ENCODE measurements around the gene VASN.
"Not testable (repeated sequence)": the region's sequence is repeated elsewhere in the genome, so short reads cannot be mapped to it uniquely, and the experiment has no call there.

VASN gene

GRCh38 chr16:4341250-4341649 lies 30.4 kb upstream of the VASN start:
- H3K27ac ChIP-seq (ENCODE audit: low read depth, low read length): no peak overlapping the region
- H3F3A ChIP-seq (ENCODE audit: control insufficient read depth, insufficient read depth): peaks cover 11% of the 10 kb centered on the region
- peaks cover 49% of the 10 kb centered on the region for H3K36me3 ChIP-seq (ENCODE audit: control insufficient read depth, low read length)
- H3K9me3 ChIP-seq (ENCODE audit: control insufficient read depth, insufficient read depth, low read length): peaks cover 7% of the 10 kb centered on the region; the same call in 1 of the 2 replicates
- H3K4me3 ChIP-seq (ENCODE audit: low read length): no peak overlapping the region
- H3K79me2 ChIP-seq (ENCODE audit: control insufficient read depth, low read length): peaks cover 39% of the 10 kb centered on the region
- H3K27me3 ChIP-seq (ENCODE audit: control insufficient read depth, low read length): no peaks in the 10 kb centered on the region
- H3K9me2 ChIP-seq (replicated peaks; ENCODE audit: control insufficient read depth, low read length): no peaks in the 10 kb centered on the region
- H3K4me1 ChIP-seq (ENCODE audit: control insufficient read depth, low read length): no peaks in the 10 kb centered on the region
- no peak overlapping the region for H3K4me2 ChIP-seq (ENCODE audit: low read length)
- no peaks in the 10 kb centered on the region for H4K20me1 ChIP-seq (ENCODE audit: control insufficient read depth, insufficient read depth, low read depth, low read length)
- TF ChIP-seq EZH2phosphoT487 (IDR thresholded peaks at IDR 0.05; ENCODE audit: borderline replicate concordance, low read length): no peak
- TF ChIP-seq, protein P1, sequence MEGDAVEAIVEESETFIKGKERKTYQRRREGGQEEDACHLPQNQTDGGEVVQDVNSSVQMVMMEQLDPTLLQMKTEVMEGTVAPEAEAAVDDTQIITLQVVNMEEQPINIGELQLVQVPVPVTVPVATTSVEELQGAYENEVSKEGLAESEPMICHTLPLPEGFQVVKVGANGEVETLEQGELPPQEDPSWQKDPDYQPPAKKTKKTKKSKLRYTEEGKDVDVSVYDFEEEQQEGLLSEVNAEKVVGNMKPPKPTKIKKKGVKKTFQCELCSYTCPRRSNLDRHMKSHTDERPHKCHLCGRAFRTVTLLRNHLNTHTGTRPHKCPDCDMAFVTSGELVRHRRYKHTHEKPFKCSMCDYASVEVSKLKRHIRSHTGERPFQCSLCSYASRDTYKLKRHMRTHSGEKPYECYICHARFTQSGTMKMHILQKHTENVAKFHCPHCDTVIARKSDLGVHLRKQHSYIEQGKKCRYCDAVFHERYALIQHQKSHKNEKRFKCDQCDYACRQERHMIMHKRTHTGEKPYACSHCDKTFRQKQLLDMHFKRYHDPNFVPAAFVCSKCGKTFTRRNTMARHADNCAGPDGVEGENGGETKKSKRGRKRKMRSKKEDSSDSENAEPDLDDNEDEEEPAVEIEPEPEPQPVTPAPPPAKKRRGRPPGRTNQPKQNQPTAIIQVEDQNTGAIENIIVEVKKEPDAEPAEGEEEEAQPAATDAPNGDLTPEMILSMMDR (IDR thresholded peaks at IDR 0.05; ENCODE audit: low read depth, low read length, poor library complexity, severe bottlenecking): no peak

GRCh38 chr16:4342866-4343744 lies 28.5 kb upstream of the VASN start:
- Histone ChIP-seq H3K4me2 (ENCODE audit: low read length) (no peak overlapping the region), H3K4me3 (ENCODE audit: low read length) (no peak overlapping the region), H4K20me1 (ENCODE audit: control insufficient read depth, insufficient read depth, low read depth, low read length) (no peaks in the 10 kb centered on the region), H3K36me3 (ENCODE audit: control insufficient read depth, low read length) (peaks cover 61% of the 10 kb centered on the region), H3K27ac (ENCODE audit: low read depth, low read length) (no peak overlapping the region), H3K9me2 (replicated peaks; ENCODE audit: control insufficient read depth, low read length) (no peaks in the 10 kb centered on the region), H3F3A (ENCODE audit: control insufficient read depth, insufficient read depth) (peaks cover 11% of the 10 kb centered on the region), H3K27me3 (ENCODE audit: control insufficient read depth, low read length) (no peaks in the 10 kb centered on the region), H3K4me1 (ENCODE audit: control insufficient read depth, low read length) (no peaks in the 10 kb centered on the region), H3K79me2 (ENCODE audit: control insufficient read depth, low read length) (peaks cover 58% of the 10 kb centered on the region), H3K9me3 (ENCODE audit: control insufficient read depth, insufficient read depth, low read length) (peaks cover 7% of the 10 kb centered on the region; the same call in 1 of the 2 replicates)
- TF ChIP-seq, protein P1 (IDR thresholded peaks at IDR 0.05; ENCODE audit: low read depth, low read length, poor library complexity, severe bottlenecking): no peak
- TF ChIP-seq EZH2phosphoT487 (IDR thresholded peaks at IDR 0.05; ENCODE audit: borderline replicate concordance, low read length): no peak

DNA sequence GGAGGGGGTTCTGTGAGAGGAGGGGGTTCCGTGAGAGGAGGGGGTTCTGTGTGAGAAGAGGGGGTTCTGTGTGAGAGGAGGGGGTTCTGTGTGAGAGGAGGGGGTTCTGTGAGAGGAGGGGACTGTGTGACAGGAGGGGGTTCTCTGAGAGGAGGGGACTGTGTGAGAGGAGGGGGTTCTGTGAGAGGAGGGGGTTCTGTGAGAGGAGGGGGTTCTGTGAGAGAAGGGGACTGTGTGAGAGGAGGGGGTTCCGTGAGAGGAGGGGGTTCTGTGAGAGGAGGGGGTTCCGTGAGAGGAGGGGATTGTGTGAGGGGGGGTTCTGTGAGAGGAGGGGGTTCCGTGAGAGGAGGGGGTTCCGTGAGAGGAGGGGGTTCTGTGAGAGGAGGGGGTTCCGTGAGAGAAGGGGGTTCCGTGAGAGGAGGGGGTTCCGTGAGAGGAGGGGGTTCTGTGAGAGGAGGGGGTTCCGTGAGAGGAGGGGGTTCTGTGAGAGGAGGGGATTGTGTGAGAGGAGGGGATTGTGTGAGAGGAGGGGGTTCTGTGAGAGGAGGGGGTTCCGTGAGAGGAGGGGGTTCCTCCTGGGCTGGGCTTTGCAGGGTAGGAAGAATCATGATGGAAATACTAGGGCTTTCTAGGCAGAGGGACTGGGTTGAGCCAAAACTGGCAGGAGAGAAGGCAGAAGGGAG lies 27.2 kb upstream of the VASN start:
- not testable (repeated sequence) for H4K20me1 ChIP-seq (ENCODE audit: control insufficient read depth, insufficient read depth, low read depth, low read length); H3K4me3 ChIP-seq (ENCODE audit: low read length); H3K27me3 ChIP-seq (ENCODE audit: control insufficient read depth, low read length); H3K9me2 ChIP-seq (replicated peaks; ENCODE audit: control insufficient read depth, low read length); H3K9me3 ChIP-seq (ENCODE audit: control insufficient read depth, insufficient read depth, low read length); H3K4me2 ChIP-seq (ENCODE audit: low read length); H3K27ac ChIP-seq (ENCODE audit: low read depth, low read length); H3K4me1 ChIP-seq (ENCODE audit: control insufficient read depth, low read length)
- Histone ChIP-seq H3F3A (ENCODE audit: control insufficient read depth, insufficient read depth) (peaks cover 11% of the 10 kb centered on the region), H3K79me2 (ENCODE audit: control insufficient read depth, low read length) (peaks cover 71% of the 10 kb centered on the region), H3K36me3 (ENCODE audit: control insufficient read depth, low read length) (peaks cover 63% of the 10 kb centered on the region)

All from DOHH2 (cell line).